NCI-H2196 treated with DMSO at 0.1 percent for 48 hours (cell line): Measurements from ENCODE around the gene CDK15.

ENCODE experiments used
- DNase-seq: peaks from one replicate; lab custom pipeline; 2025; ENCODE audit not compliant: unreplicated experiment; lab: John Stamatoyannopoulos, UW

Gene CDK15

GRCh38 chr2:201932511-201932910, 126.2 kb downstream of the CDK15 start:
- DNase-seq, result no peak

GRCh38 chr2:201933792-201934237, 127.5 kb downstream of the CDK15 start:
- DNase-seq, result no peak

- no peak for DNase-seq
Observed at GRCh38 chr2:201936817-201937216, 130.5 kb downstream of the CDK15 start.

GRCh38 chr2:201937343-201937742, 131.0 kb downstream of the CDK15 start:
- DNase-seq, result no peak

- DNase-seq, result no peak
Observed at GRCh38 chr2:201938156-201938775, 131.9 kb downstream of the CDK15 start.

- no peak for DNase-seq
Observed at GRCh38 chr2:201938781-201939180, 132.4 kb downstream of the CDK15 start.

GRCh38 chr2:201939453-201939941, 133.2 kb downstream of the CDK15 start:
- DNase-seq, result no peak

GRCh38 chr2:201942531-201942930, 136.2 kb downstream of the CDK15 start:
- DNase-seq, result no peak
